ENCODE measurements around the gene DEPDC1.

The DEPDC1 gene, protein sequence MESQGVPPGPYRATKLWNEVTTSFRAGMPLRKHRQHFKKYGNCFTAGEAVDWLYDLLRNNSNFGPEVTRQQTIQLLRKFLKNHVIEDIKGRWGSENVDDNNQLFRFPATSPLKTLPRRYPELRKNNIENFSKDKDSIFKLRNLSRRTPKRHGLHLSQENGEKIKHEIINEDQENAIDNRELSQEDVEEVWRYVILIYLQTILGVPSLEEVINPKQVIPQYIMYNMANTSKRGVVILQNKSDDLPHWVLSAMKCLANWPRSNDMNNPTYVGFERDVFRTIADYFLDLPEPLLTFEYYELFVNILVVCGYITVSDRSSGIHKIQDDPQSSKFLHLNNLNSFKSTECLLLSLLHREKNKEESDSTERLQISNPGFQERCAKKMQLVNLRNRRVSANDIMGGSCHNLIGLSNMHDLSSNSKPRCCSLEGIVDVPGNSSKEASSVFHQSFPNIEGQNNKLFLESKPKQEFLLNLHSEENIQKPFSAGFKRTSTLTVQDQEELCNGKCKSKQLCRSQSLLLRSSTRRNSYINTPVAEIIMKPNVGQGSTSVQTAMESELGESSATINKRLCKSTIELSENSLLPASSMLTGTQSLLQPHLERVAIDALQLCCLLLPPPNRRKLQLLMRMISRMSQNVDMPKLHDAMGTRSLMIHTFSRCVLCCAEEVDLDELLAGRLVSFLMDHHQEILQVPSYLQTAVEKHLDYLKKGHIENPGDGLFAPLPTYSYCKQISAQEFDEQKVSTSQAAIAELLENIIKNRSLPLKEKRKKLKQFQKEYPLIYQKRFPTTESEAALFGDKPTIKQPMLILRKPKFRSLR

DNA sequence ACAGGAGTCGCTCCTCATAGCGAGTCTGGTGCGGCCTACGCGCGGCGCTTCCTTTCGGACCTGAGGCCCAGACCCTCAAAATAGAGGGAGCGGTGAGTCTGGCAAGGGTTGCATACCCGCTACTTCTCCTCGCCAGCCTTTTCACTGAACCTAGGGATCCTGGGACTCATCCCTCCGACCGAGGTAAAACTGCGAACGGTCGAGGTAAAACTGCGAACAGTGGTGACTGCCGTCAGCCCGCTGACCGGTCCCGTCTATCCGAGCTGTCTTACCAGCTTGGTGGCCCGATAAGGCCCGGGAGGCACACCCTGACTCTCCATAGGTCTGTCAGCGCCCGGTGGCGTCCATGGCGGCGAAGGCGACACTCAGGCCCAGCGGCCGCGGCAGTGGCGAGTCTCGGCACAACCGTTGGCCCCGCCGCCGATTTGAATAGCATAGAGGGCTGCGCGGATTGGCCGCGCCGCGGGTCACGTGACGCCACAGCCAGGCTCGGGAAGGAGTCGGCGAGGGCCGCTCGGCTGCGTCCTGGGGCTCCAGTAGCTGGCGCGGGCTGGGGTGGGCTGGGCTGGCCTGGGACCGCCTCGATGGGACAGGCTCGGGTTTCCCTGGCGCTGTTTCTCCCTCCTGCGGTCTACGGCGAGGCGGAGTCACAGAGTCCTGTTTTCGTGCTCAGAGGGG, at the start of gene DEPDC1:
TSS of gene DEPDC1 (minus strand) at position 403 of the 678 bp plus-strand sequence. CDS start at position 320, 83 bp downstream.
- Mint-ChIP-seq H3K4me3 (peak within 1 kb of the TSS; percentile 84 to 89), H3K27me3 (peaks cover 13 to 32% of the 10 kb centered on the region in 2 donors), H3K27ac (peak within 1 kb of the TSS; percentile 69), H3K36me3 (no peaks in the 10 kb centered on the region), H3K9me3 (peaks cover 0 to 6% of the 10 kb centered on the region in 2 donors), H3K4me1 (peaks cover 8 to 17% of the 10 kb centered on the region in 2 donors)
- ATAC-seq (replicated peaks) = peak; percentile 98
- peak; percentile 68 for DNase-seq

- DNase-seq = no peak
- Mint-ChIP-seq H3K27me3 (no peaks in the 10 kb centered on the region), H3K4me1 (no peaks in the 10 kb centered on the region), H3K36me3 (no peaks in the 10 kb centered on the region), H3K9me3 (peaks cover 4 to 6% of the 10 kb centered on the region in 2 donors), H3K4me3 (no peak overlapping the region), H3K27ac (no peak overlapping the region)
- no peak for ATAC-seq (replicated peaks)
Observed at GRCh38 chr1:68544651-68545050, 47.8 kb upstream of the DEPDC1 start.

GRCh38 chr1:68542586-68542985, 45.7 kb upstream of the DEPDC1 start:
- Mint-ChIP-seq H3K27me3 (no peaks in the 10 kb centered on the region), H3K36me3 (no peaks in the 10 kb centered on the region), H3K4me3 (no peak overlapping the region), H3K27ac (no peak overlapping the region), H3K4me1 (no peaks in the 10 kb centered on the region), H3K9me3 (no peaks in the 10 kb centered on the region)
- no peak for DNase-seq
- ATAC-seq (replicated peaks) = no peak

DNA sequence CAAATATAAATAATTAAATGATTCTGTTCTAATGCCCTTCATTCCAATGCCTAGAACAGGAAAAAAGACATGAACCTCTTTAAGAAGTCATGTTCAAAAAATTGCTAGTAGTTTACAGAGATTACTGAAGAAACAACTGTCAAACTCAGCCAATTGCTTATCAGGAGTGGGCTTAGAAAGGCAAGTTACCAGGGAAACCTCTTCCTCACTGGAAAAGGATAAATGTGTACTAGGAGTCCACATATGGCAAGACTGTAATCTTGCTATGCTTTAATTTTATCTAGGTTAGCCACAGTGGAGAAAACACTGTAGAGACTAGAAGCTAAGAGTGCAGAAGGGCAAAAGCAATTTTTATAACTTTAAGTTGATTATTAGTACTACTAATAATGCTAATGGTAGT, 42.1 kb upstream of the DEPDC1 start:
- no peak for DNase-seq
- ATAC-seq (replicated peaks) = no peak
- Mint-ChIP-seq H3K27me3 (no peaks in the 10 kb centered on the region), H3K36me3 (no peaks in the 10 kb centered on the region), H3K27ac (no peak overlapping the region), H3K4me3 (no peak overlapping the region), H3K4me1 (no peaks in the 10 kb centered on the region), H3K9me3 (no peaks in the 10 kb centered on the region)

GRCh38 chr1:68528243-68528642, 31.4 kb upstream of the DEPDC1 start:
- Mint-ChIP-seq H3K27me3 (peaks cover 0 to 6% of the 10 kb centered on the region in 2 donors), H3K4me3 (no peak overlapping the region), H3K9me3 (peaks cover 5 to 6% of the 10 kb centered on the region in 2 donors), H3K27ac (no peak overlapping the region), H3K36me3 (no peaks in the 10 kb centered on the region), H3K4me1 (no peaks in the 10 kb centered on the region)
- DNase-seq = no peak
- ATAC-seq (replicated peaks) = no peak

GRCh38 chr1:68525781-68526180, 28.9 kb upstream of the DEPDC1 start:
- H3K4me3 Mint-ChIP-seq = no peak overlapping the region
- H3K27me3 Mint-ChIP-seq = no peaks in the 10 kb centered on the region
- H3K36me3 Mint-ChIP-seq = no peaks in the 10 kb centered on the region
- ATAC-seq (replicated peaks) = no peak
- no peak overlapping the region for H3K27ac Mint-ChIP-seq
- no peaks in the 10 kb centered on the region for H3K4me1 Mint-ChIP-seq
- H3K9me3 Mint-ChIP-seq = no peaks in the 10 kb centered on the region
- no peak for DNase-seq

GRCh38 chr1:68521286-68521685, 24.4 kb upstream of the DEPDC1 start:
- H3K27me3 Mint-ChIP-seq = no peaks in the 10 kb centered on the region
- no peak overlapping the region for H3K4me3 Mint-ChIP-seq
- no peak for DNase-seq
- ATAC-seq (replicated peaks) = no peak
- H3K36me3 Mint-ChIP-seq = no peaks in the 10 kb centered on the region
- H3K4me1 Mint-ChIP-seq = peaks cover 1 to 14% of the 10 kb centered on the region in 2 donors
- no peak overlapping the region for H3K27ac Mint-ChIP-seq
- H3K9me3 Mint-ChIP-seq = no peaks in the 10 kb centered on the region

DNA sequence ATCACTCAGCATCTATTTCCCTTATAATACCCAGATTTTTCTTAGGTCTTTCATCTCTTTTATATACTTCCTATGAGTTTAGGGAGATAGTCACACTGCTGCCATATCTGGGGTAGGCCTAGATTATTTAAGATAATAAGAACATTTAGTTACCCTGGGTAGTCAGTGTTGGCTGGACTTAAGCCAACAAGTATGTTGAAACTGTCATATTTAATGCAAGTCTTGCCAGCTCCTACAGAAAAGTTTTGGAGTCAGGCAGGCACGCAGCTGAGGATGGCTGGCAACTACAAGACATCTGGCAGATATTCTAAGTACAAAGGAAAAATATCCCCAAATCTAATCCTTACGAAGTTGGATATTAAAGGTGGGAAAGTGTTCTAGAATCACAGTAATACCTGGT, 19.2 kb upstream of the DEPDC1 start:
- H3K27ac Mint-ChIP-seq = no peak overlapping the region
- H3K27me3 Mint-ChIP-seq = no peaks in the 10 kb centered on the region
- ATAC-seq (replicated peaks) = no peak
- H3K36me3 Mint-ChIP-seq = no peaks in the 10 kb centered on the region
- peaks cover 1 to 14% of the 10 kb centered on the region in 2 donors for H3K4me1 Mint-ChIP-seq
- DNase-seq = no peak
- H3K9me3 Mint-ChIP-seq = no peaks in the 10 kb centered on the region
- no peak overlapping the region for H3K4me3 Mint-ChIP-seq

GRCh38 chr1:68511254-68511653, 14.4 kb upstream of the DEPDC1 start:
- no peak overlapping the region for H3K4me3 Mint-ChIP-seq
- ATAC-seq (replicated peaks) (no peak), DNase-seq (no peak)
- H3K9me3 Mint-ChIP-seq = no peaks in the 10 kb centered on the region
- no peak overlapping the region for H3K27ac Mint-ChIP-seq
- H3K4me1 Mint-ChIP-seq = no peaks in the 10 kb centered on the region
- peaks cover 0 to 11% of the 10 kb centered on the region in 2 donors for H3K27me3 Mint-ChIP-seq
- H3K36me3 Mint-ChIP-seq = no peaks in the 10 kb centered on the region

DNA sequence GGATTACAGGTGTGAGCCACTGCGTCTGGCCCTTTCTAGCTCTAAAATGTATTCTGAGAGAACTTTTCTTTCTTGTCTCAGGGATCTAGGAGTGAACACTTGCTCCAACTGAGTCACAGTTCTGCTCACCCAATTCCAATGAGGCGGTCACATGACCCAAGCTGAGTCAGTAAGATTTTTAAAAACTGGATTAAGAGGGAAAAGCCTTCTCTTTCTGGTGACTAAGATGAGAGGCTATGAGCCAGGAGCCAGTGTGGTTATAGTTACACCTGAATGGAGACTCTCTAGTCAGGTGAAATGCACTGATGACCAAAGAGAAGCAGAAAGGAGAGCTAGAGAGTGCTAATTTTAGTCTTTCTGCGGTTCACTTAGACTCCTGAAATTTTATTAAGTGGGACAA, 9.5 kb upstream of the DEPDC1 start:
- ATAC-seq (replicated peaks) (no peak), DNase-seq (no peak)
- Mint-ChIP-seq H3K9me3 (peaks cover 7 to 10% of the 10 kb centered on the region in 2 donors), H3K36me3 (no peaks in the 10 kb centered on the region), H3K27ac (no peak overlapping the region), H3K27me3 (peaks cover 0 to 11% of the 10 kb centered on the region in 2 donors), H3K4me3 (no peak overlapping the region), H3K4me1 (no peaks in the 10 kb centered on the region)

- no peak overlapping the region for H3K4me3 Mint-ChIP-seq
- H3K27me3 Mint-ChIP-seq = peaks cover 13 to 25% of the 10 kb centered on the region in 2 donors
- peaks cover 0 to 2% of the 10 kb centered on the region in 2 donors for H3K4me1 Mint-ChIP-seq
- H3K9me3 Mint-ChIP-seq = peaks cover 7 to 16% of the 10 kb centered on the region in 2 donors
- DNase-seq (no peak), ATAC-seq (replicated peaks) (no peak)
- H3K27ac Mint-ChIP-seq = no peak overlapping the region
- H3K36me3 Mint-ChIP-seq = no peaks in the 10 kb centered on the region
Observed at GRCh38 chr1:68503085-68503484, 6.2 kb upstream of the DEPDC1 start.

DNA sequence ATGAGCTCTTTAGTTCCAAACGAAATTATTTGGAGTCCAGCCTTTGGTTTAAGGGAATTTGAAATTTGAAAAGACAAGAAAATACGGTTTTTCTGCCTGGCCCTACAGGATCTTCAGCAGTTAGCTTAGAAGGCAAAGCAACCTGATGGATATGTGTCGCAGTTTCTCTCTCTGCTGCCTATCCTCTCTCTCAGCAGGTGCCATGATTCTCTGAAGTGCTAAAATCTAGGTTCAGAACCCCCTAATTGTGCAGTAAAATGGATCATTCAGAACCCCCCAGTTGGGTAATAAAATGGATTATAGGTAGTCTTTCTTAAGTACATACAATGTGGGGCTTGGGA, 446 bp upstream of the DEPDC1 start:
- H3K27me3 Mint-ChIP-seq = peaks cover 13 to 32% of the 10 kb centered on the region in 2 donors
- ATAC-seq (replicated peaks) = peak; percentile 24 to 28
- peaks cover 0 to 6% of the 10 kb centered on the region in 2 donors for H3K9me3 Mint-ChIP-seq
- peaks cover 8 to 17% of the 10 kb centered on the region in 2 donors for H3K4me1 Mint-ChIP-seq
- H3K27ac Mint-ChIP-seq = no peak overlapping the region
- H3K36me3 Mint-ChIP-seq = no peaks in the 10 kb centered on the region
- H3K4me3 Mint-ChIP-seq = peak overlapping the region; percentile 84 to 89
- no peak for DNase-seq

DNA sequence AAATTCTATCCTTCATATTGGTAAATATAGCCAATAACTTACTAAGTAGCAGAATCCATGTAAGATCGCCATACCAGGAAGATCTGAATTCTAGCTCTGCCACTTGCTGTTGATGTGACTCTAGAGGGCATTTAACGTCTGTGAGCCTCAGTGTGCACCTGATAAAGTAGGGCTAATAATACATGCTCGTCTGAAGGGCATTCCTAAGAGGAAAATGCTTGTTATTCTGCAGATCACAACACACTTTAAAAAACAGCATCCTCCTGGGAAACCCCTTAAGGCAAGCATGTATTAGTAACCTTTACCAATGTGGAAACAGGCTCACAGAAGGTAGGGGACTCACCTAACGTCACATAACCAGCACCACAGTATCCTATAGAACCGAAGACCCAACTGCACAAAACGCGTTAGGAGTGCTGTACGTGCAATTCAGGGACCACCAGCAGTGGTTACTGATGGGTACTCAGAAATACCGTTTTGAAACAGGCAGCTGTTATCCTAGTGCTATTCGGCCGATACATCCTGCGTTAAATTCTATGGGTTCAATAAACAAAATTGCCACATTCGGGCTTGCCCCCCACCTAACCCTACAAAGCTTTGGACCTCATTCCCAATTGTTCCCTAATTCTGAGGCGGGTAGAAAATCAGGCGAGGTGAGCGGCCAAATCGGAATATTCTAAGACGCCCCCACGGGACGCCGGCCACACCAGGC, 758 bp downstream of the DEPDC1 start:
- ATAC-seq (replicated peaks) (peak in 1 of 2 donors; percentile 13), DNase-seq (no peak)
- Mint-ChIP-seq H3K9me3 (peaks cover 0 to 6% of the 10 kb centered on the region in 2 donors), H3K27ac (no peak overlapping the region), H3K27me3 (peaks cover 13 to 32% of the 10 kb centered on the region in 2 donors), H3K4me1 (peaks cover 8 to 17% of the 10 kb centered on the region in 2 donors), H3K36me3 (no peaks in the 10 kb centered on the region), H3K4me3 (peak overlapping the region; percentile 84 to 89)

DNA sequence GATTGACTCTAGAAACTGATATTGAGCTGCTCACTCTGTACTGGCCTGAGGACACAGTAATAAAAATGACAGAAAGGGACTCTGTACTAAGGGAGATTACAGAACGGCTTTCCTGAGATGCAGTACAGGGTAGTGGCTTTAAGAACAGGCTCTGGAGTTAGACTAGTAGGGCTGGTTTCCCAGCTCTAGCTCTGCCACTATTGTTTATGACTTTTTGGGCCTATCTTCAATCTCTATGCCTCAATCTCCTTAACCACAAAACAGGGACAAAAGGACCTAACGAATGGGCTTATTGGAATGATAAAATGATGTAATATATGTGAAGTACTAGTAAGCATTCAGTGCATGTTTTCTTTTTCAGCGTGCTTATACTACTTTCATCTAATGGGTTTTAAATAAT, 1.4 kb downstream of the DEPDC1 start:
- no peak for ATAC-seq (replicated peaks)
- Mint-ChIP-seq H3K9me3 (peaks cover 0 to 6% of the 10 kb centered on the region in 2 donors), H3K27ac (no peak overlapping the region), H3K4me1 (peaks cover 8 to 17% of the 10 kb centered on the region in 2 donors), H3K27me3 (peaks cover 13 to 32% of the 10 kb centered on the region in 2 donors), H3K36me3 (no peaks in the 10 kb centered on the region), H3K4me3 (no peak overlapping the region)
- DNase-seq = no peak
